ENCODE results near the gene CLIC4.

DNA sequence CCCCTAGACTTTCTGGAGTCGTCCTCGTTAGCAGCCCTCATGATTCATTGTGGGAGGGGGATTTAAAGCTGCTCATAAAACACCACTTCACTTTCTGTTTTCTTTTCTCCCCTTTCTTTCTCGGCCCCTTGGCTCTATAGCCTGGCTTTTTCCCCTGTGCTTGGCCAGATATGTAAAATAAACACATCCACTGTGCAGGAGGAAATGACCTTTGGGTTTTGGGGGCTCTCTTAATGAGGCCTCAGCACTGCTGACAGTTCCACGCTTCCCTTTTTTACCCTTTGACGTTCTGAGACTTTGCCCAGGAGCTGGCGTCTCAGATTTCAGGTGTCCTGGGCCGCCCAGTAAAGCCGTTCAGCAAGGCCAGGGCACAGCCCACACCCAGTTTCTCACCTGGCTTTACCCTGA is 119.1 kb downstream of the CLIC4 start:
- TF ChIP-seq RBFOX2 (IDR thresholded peaks at IDR 0.05; ENCODE audit: low read depth, low read length) (no peak), SIN3A (IDR thresholded peaks at IDR 0.05; ENCODE audit: borderline replicate concordance in 2 of 2, control insufficient read depth in 1 of 2, low read depth in 2 of 2, low read length in 2 of 2) (no peak), ZBTB1 (CRISPR knock-in tag; IDR thresholded peaks at IDR 0.05; ENCODE audit: borderline replicate concordance, low read depth) (no peak), POLR2A (conservative IDR thresholded peaks at IDR 0.05) (no peak), MCM7 (IDR thresholded peaks at IDR 0.05) (no peak), SMC3 (conservative IDR thresholded peaks at IDR 0.05; ENCODE audit: insufficient read depth, low read depth, low read length) (no peak)
- TF ChIP-seq, protein P1, sequence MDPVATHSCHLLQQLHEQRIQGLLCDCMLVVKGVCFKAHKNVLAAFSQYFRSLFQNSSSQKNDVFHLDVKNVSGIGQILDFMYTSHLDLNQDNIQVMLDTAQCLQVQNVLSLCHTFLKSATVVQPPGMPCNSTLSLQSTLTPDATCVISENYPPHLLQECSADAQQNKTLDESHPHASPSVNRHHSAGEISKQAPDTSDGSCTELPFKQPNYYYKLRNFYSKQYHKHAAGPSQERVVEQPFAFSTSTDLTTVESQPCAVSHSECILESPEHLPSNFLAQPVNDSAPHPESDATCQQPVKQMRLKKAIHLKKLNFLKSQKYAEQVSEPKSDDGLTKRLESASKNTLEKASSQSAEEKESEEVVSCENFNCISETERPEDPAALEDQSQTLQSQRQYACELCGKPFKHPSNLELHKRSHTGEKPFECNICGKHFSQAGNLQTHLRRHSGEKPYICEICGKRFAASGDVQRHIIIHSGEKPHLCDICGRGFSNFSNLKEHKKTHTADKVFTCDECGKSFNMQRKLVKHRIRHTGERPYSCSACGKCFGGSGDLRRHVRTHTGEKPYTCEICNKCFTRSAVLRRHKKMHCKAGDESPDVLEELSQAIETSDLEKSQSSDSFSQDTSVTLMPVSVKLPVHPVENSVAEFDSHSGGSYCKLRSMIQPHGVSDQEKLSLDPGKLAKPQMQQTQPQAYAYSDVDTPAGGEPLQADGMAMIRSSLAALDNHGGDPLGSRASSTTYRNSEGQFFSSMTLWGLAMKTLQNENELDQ (CRISPR knock-in tag; IDR thresholded peaks at IDR 0.05; ENCODE audit: borderline replicate concordance) = no peak
- TF ChIP-seq, protein P2, sequence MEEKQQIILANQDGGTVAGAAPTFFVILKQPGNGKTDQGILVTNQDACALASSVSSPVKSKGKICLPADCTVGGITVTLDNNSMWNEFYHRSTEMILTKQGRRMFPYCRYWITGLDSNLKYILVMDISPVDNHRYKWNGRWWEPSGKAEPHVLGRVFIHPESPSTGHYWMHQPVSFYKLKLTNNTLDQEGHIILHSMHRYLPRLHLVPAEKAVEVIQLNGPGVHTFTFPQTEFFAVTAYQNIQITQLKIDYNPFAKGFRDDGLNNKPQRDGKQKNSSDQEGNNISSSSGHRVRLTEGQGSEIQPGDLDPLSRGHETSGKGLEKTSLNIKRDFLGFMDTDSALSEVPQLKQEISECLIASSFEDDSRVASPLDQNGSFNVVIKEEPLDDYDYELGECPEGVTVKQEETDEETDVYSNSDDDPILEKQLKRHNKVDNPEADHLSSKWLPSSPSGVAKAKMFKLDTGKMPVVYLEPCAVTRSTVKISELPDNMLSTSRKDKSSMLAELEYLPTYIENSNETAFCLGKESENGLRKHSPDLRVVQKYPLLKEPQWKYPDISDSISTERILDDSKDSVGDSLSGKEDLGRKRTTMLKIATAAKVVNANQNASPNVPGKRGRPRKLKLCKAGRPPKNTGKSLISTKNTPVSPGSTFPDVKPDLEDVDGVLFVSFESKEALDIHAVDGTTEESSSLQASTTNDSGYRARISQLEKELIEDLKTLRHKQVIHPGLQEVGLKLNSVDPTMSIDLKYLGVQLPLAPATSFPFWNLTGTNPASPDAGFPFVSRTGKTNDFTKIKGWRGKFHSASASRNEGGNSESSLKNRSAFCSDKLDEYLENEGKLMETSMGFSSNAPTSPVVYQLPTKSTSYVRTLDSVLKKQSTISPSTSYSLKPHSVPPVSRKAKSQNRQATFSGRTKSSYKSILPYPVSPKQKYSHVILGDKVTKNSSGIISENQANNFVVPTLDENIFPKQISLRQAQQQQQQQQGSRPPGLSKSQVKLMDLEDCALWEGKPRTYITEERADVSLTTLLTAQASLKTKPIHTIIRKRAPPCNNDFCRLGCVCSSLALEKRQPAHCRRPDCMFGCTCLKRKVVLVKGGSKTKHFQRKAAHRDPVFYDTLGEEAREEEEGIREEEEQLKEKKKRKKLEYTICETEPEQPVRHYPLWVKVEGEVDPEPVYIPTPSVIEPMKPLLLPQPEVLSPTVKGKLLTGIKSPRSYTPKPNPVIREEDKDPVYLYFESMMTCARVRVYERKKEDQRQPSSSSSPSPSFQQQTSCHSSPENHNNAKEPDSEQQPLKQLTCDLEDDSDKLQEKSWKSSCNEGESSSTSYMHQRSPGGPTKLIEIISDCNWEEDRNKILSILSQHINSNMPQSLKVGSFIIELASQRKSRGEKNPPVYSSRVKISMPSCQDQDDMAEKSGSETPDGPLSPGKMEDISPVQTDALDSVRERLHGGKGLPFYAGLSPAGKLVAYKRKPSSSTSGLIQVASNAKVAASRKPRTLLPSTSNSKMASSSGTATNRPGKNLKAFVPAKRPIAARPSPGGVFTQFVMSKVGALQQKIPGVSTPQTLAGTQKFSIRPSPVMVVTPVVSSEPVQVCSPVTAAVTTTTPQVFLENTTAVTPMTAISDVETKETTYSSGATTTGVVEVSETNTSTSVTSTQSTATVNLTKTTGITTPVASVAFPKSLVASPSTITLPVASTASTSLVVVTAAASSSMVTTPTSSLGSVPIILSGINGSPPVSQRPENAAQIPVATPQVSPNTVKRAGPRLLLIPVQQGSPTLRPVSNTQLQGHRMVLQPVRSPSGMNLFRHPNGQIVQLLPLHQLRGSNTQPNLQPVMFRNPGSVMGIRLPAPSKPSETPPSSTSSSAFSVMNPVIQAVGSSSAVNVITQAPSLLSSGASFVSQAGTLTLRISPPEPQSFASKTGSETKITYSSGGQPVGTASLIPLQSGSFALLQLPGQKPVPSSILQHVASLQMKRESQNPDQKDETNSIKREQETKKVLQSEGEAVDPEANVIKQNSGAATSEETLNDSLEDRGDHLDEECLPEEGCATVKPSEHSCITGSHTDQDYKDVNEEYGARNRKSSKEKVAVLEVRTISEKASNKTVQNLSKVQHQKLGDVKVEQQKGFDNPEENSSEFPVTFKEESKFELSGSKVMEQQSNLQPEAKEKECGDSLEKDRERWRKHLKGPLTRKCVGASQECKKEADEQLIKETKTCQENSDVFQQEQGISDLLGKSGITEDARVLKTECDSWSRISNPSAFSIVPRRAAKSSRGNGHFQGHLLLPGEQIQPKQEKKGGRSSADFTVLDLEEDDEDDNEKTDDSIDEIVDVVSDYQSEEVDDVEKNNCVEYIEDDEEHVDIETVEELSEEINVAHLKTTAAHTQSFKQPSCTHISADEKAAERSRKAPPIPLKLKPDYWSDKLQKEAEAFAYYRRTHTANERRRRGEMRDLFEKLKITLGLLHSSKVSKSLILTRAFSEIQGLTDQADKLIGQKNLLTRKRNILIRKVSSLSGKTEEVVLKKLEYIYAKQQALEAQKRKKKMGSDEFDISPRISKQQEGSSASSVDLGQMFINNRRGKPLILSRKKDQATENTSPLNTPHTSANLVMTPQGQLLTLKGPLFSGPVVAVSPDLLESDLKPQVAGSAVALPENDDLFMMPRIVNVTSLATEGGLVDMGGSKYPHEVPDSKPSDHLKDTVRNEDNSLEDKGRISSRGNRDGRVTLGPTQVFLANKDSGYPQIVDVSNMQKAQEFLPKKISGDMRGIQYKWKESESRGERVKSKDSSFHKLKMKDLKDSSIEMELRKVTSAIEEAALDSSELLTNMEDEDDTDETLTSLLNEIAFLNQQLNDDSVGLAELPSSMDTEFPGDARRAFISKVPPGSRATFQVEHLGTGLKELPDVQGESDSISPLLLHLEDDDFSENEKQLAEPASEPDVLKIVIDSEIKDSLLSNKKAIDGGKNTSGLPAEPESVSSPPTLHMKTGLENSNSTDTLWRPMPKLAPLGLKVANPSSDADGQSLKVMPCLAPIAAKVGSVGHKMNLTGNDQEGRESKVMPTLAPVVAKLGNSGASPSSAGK (IDR thresholded peaks at IDR 0.05) = no peak
- TF ChIP-seq, protein P3, sequence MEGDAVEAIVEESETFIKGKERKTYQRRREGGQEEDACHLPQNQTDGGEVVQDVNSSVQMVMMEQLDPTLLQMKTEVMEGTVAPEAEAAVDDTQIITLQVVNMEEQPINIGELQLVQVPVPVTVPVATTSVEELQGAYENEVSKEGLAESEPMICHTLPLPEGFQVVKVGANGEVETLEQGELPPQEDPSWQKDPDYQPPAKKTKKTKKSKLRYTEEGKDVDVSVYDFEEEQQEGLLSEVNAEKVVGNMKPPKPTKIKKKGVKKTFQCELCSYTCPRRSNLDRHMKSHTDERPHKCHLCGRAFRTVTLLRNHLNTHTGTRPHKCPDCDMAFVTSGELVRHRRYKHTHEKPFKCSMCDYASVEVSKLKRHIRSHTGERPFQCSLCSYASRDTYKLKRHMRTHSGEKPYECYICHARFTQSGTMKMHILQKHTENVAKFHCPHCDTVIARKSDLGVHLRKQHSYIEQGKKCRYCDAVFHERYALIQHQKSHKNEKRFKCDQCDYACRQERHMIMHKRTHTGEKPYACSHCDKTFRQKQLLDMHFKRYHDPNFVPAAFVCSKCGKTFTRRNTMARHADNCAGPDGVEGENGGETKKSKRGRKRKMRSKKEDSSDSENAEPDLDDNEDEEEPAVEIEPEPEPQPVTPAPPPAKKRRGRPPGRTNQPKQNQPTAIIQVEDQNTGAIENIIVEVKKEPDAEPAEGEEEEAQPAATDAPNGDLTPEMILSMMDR (IDR thresholded peaks at IDR 0.05 in 2 of 3, conservative IDR thresholded peaks at IDR 0.05 in 1 of 3; ENCODE audit: insufficient read depth in 2 of 3, low read depth in 1 of 3, low read length in 3 of 3) = no peak

Measured in K562 (cell line).